A673 (cell line): ENCODE data around the gene SEL1L. TPM values are rescaled to one million over a fixed set of nuclear protein-coding genes. Genes with fewer than 3 reads are reported as not detected.

ENCODE experiments used
- BruUV-seq: library from RNA; stranded (reverse); fragments of 400-500 nt; replicated peaks from 2 replicates; lab custom pipeline; 2021; lab: Mats Ljungman, UMichigan
- CTCF ChIA-PET: fragments of 300-600 bp; sonication (Branson Sonifier 250); formaldehyde crosslinking; loops from one replicate; lab custom pipeline; 2022; ENCODE audit warnings: antibody characterized with exemption; lab: Charles Lee
- POLR2A ChIA-PET: fragments of 300-600 bp; sonication (Branson Sonifier 250); formaldehyde crosslinking; loops from one replicate; lab custom pipeline; 2022; ENCODE audit warnings: antibody characterized with exemption; ENCODE audit not compliant: low non-redundant PET; lab: Charles Lee
- DNase-seq: peaks from one replicate; pipeline ENCODE4 v3.0.0-alpha.2; 2015; ENCODE audit warnings: low spot score
- H3K27ac ChIP-seq: fragments of 200-600 bp; sonication (generic); 2 replicates; pipeline ENCODE4 v1.5.1; 2016; ENCODE audit warnings: mixed run types, low read depth, mild to moderate bottlenecking, mixed read lengths, antibody characterized with exemption, low read length; ENCODE audit not compliant: poor library complexity, severe bottlenecking
- H3K27me3 ChIP-seq: fragments of 200-600 bp; sonication (generic); replicated peaks from 2 replicates; pipeline ENCODE4 v1.6.1; 2017; ENCODE audit warnings: mixed run types, low read depth, mild to moderate bottlenecking, mixed read lengths, antibody characterized with exemption, low read length; ENCODE audit not compliant: insufficient read depth, poor library complexity
- H3K36me3 ChIP-seq: fragments of 200-600 bp; sonication (generic); 2 replicates; pipeline ENCODE4 v1.6.1; 2016; ENCODE audit warnings: mixed run types, mild to moderate bottlenecking, mixed read lengths, antibody characterized with exemption, low read length; ENCODE audit not compliant: insufficient read depth, poor library complexity, severe bottlenecking
- H3K4me1 ChIP-seq: fragments of 200-600 bp; sonication (generic); 2 replicates; pipeline ENCODE4 v1.6.1; 2017; ENCODE audit warnings: mixed run types, mild to moderate bottlenecking, mixed read lengths, antibody characterized with exemption, low read length; ENCODE audit not compliant: insufficient read depth, poor library complexity, severe bottlenecking
- H3K4me3 ChIP-seq: fragments of 200-600 bp; sonication (generic); 2 replicates; pipeline ENCODE4 v1.5.1; 2016; ENCODE audit warnings: low read depth, mixed run types, mild to moderate bottlenecking, mixed read lengths, low read length; ENCODE audit not compliant: poor library complexity, severe bottlenecking
- H3K9me3 ChIP-seq: fragments of 200-600 bp; sonication (generic); 2 replicates; pipeline ENCODE4 v1.6.1; 2016; ENCODE audit warnings: mixed run types, low read depth, mild to moderate bottlenecking, mixed read lengths, antibody characterized with exemption, low read length; ENCODE audit not compliant: poor library complexity, severe bottlenecking
- CTCF ChIP-seq: fragments of 300-800, 200-600 bp; sonication (generic); conservative IDR thresholded peaks from 2 replicates; pipeline ENCODE4 v1.5.1; 2017; ENCODE audit warnings: low read depth, mild to moderate bottlenecking, antibody characterized with exemption, low read length, moderate library complexity, mixed read lengths
- EZH2 ChIP-seq: fragments of 200-600 bp; sonication (generic); IDR thresholded peaks from 2 replicates; pipeline ENCODE4 v1.6.1; 2017; ENCODE audit warnings: borderline replicate concordance, low read depth, mild to moderate bottlenecking, mixed read lengths, antibody characterized with exemption, low read length; ENCODE audit not compliant: poor library complexity, severe bottlenecking
- intact Hi-C: fragments of 100-400 bp; cut with micrococcal nuclease; formaldehyde crosslinking; loops from one replicate; pipeline ENCODE4 v1.10.0; 2022; ENCODE audit not compliant: unreplicated experiment
- total RNA-seq: library from RNA; stranded (reverse); gene quantifications from 2 replicates; pipeline ENCODE4 v1.2.3, GENCODE V29; 2021

SEL1L gene
- total RNA-seq, 1 experiment from 2014 or later = 52.5 TPM

- TF ChIP-seq EZH2 (no peak), CTCF (no peak)
- peaks cover 36% of the 10 kb centered on the region for H3K4me1 ChIP-seq
- H3K36me3 ChIP-seq = peaks cover 21% of the 10 kb centered on the region
- no TSS peak for BruUV-seq
- POLR2A ChIA-PET = no interaction called here
- no peaks in the 10 kb centered on the region for H3K27me3 ChIP-seq
- peak overlapping the region; percentile 33 for H3K4me3 ChIP-seq
- CTCF ChIA-PET = no interaction called here
- peak overlapping the region; percentile 66 for H3K27ac ChIP-seq
- intact Hi-C loops = no loop called here
- no peak for DNase-seq
- H3K9me3 ChIP-seq = no peaks in the 10 kb centered on the region
These were observed 24.3 kb downstream of the SEL1L start for GRCh38 chr14:81509321-81509720.

- ChIA-PET POLR2A (no interaction called here), CTCF (no interaction called here)
- Histone ChIP-seq H3K36me3 (peaks cover 34% of the 10 kb centered on the region), H3K27me3 (no peaks in the 10 kb centered on the region), H3K27ac (no peak overlapping the region), H3K4me1 (peaks cover 31% of the 10 kb centered on the region), H3K4me3 (no peak overlapping the region), H3K9me3 (no peaks in the 10 kb centered on the region)
- intact Hi-C loops = no loop called here
- no peak for DNase-seq
- BruUV-seq = no TSS peak
- TF ChIP-seq EZH2 (no peak), CTCF (no peak)
These were observed 27.2 kb downstream of the SEL1L start for GRCh38 chr14:81506487-81506886.

GRCh38 chr14:81504864-81505263 lies 28.8 kb downstream of the SEL1L start:
- Histone ChIP-seq H3K9me3 (no peaks in the 10 kb centered on the region), H3K27me3 (no peaks in the 10 kb centered on the region), H3K4me3 (no peak overlapping the region), H3K4me1 (peaks cover 15% of the 10 kb centered on the region), H3K36me3 (peaks cover 34% of the 10 kb centered on the region), H3K27ac (no peak overlapping the region)
- intact Hi-C loops = no loop called here
- TF ChIP-seq CTCF = no peak
- TF ChIP-seq EZH2 = no peak
- no peak for DNase-seq
- POLR2A ChIA-PET = no interaction called here
- no TSS peak for BruUV-seq
- CTCF ChIA-PET = no interaction called here
